Upper lobe of right lung (tissue), 1 donor: ENCODE results near the gene BABAM2. TPM values are rescaled to one million over a fixed set of nuclear protein-coding genes. Genes with fewer than 3 reads are reported as not detected.

Experiments
- ATAC-seq: fragments of 200-7000 bp; cut with Tn5 transposase; one replicate; pipeline ENCODE4 v1.9.1; 2020; ENCODE audit warnings: mild to moderate bottlenecking, moderate library complexity
- DNase-seq: peaks from one replicate; pipeline ENCODE4 v3.0.0-alpha.2; 2020
- H3K27ac ChIP-seq: fragments of 200-600 bp; one replicate; pipeline ENCODE4 v1.8.0; 2022
- H3K27me3 ChIP-seq: fragments of 200-600 bp; one replicate; pipeline ENCODE4 v1.8.0; 2022; ENCODE audit warnings: mild to moderate bottlenecking
- H3K36me3 ChIP-seq: fragments of 200-600 bp; one replicate; pipeline ENCODE4 v1.8.0; 2022
- H3K4me1 ChIP-seq: fragments of 200-600 bp; one replicate; pipeline ENCODE4 v1.8.0; 2022
- H3K4me3 ChIP-seq: fragments of 200-600 bp; one replicate; pipeline ENCODE4 v1.8.0; 2022; ENCODE audit warnings: mild to moderate bottlenecking
- H3K9me3 ChIP-seq: fragments of 200-600 bp; one replicate; pipeline ENCODE4 v1.8.0; 2022
- CTCF ChIP-seq: fragments of 200-600 bp; IDR thresholded peaks from one replicate; pipeline ENCODE4 v1.8.0; 2022; ENCODE audit warnings: antibody characterized with exemption
- intact Hi-C: fragments of 100-400 bp; cut with DNase I; formaldehyde crosslinking; loops from one replicate; pipeline ENCODE4 v1.11.0; 2022
- total RNA-seq: library from RNA; stranded (reverse); fragmentation: NEBNext Ultra II Directional; extraction: Animal tissue kit (Norgen Biotek cat#: 25700); gene quantifications from one replicate; pipeline ENCODE4 v1.2.1, GENCODE V29; 2021
- donor health status: DM: no; HTN: yes; CAD: no; lungs with severe emphysema.

The BABAM2 gene
- total RNA-seq, 1 donor from 2014 or later, result 36.2 TPM

- TF ChIP-seq CTCF, result no peak
- Histone ChIP-seq H3K27me3 (no peaks in the 10 kb centered on the region), H3K4me1 (no peaks in the 10 kb centered on the region), H3K4me3 (no peak overlapping the region), H3K27ac (no peak overlapping the region), H3K9me3 (no peaks in the 10 kb centered on the region), H3K36me3 (peaks cover 4% of the 10 kb centered on the region)
- intact Hi-C loops, result no loop called here
- ATAC-seq (no peak), DNase-seq (no peak)
Observed at GRCh38 chr2:28310107-28310506, 419.6 kb downstream of the BABAM2 start.

- H3K27ac ChIP-seq, result no peak overlapping the region
- peaks cover 4% of the 10 kb centered on the region for H3K36me3 ChIP-seq
- H3K4me1 ChIP-seq, result no peaks in the 10 kb centered on the region
- intact Hi-C loops, result no loop called here
- H3K9me3 ChIP-seq, result no peaks in the 10 kb centered on the region
- no peaks in the 10 kb centered on the region for H3K27me3 ChIP-seq
- no peak for TF ChIP-seq CTCF
- DNase-seq (no peak), ATAC-seq (no peak)
- no peak overlapping the region for H3K4me3 ChIP-seq
Observed at GRCh38 chr2:28311660-28312249, 421.2 kb downstream of the BABAM2 start.

DNA sequence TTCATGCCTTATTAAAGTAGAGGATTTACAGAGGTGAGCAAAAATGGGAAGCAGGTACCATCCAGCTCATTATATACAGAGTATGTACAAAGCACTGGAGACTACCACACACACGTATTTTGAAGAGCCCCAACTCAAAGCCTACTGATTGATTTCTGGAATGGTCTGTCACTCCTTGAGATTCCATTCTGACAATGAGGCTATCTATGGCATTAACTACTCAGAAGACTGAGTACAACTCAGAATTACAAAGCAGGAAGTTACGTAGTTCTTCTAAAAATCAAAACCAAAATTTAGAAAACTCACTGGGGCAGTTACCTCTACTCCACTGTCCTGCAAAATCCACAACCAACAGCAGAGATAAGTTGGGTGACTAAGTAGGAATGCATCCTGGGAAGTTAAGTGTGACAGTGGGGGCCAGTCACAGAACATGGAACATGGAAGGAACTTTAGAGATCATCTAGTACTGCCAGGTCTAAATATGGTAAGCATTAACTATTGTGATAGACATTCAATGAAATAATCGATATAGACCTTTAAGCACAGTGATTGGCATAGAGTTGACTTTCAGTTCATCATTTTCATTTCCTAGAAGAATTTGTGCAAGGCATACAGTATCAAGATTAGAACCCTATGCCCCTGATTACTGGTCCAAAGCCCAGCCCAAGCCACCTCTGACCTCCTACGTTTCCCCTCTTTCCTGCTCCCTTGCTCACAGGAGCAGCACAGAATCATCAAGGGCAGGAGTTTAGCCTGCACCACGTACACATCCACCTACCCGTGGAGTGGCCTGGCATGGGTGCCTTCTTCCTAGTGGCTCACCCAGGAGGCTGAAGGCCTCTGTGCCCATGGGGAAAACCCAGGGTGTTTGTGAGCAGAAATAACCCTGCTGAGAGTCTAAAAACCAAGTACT, 422.0 kb downstream of the BABAM2 start:
- TF ChIP-seq CTCF, result no peak
- peaks cover 4% of the 10 kb centered on the region for H3K36me3 ChIP-seq
- H3K27ac ChIP-seq, result no peak overlapping the region
- no peak for ATAC-seq
- H3K27me3 ChIP-seq, result no peaks in the 10 kb centered on the region
- intact Hi-C loops, result no loop called here
- no peaks in the 10 kb centered on the region for H3K9me3 ChIP-seq
- DNase-seq, result no peak
- H3K4me3 ChIP-seq, result no peak overlapping the region
- no peaks in the 10 kb centered on the region for H3K4me1 ChIP-seq

DNA sequence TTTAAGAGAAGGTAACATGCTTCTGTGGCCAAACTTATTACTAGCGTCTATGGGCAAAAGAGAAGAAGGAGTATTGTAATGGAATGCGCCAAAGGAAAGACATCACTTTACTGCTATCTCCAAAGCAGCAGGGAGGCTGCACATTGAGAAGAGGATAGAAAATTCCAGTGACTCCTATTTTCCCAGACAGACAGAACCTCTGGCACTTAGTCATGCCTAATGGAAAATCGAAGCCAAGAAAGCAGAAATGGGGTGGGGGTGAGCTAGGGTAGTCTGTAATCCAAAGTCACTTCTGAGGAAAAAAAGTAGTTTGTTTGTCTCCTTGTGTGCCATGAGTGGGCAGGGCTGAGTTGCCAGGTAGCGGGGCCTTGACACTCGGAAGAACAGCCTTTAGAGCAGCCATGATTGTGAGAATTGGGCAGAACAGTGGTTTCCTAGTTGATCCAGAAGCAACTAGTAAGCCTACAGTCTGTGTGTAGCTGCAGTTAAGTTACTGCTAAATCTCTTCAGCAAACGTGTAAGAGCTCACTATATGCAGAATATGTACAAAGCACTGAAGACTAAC, 422.8 kb downstream of the BABAM2 start:
- Histone ChIP-seq H3K27me3 (no peaks in the 10 kb centered on the region), H3K4me1 (no peaks in the 10 kb centered on the region), H3K36me3 (peaks cover 4% of the 10 kb centered on the region), H3K27ac (no peak overlapping the region), H3K4me3 (no peak overlapping the region), H3K9me3 (no peaks in the 10 kb centered on the region)
- no peak for TF ChIP-seq CTCF
- no peak for ATAC-seq
- no peak for DNase-seq
- intact Hi-C loops, result no loop called here

DNA sequence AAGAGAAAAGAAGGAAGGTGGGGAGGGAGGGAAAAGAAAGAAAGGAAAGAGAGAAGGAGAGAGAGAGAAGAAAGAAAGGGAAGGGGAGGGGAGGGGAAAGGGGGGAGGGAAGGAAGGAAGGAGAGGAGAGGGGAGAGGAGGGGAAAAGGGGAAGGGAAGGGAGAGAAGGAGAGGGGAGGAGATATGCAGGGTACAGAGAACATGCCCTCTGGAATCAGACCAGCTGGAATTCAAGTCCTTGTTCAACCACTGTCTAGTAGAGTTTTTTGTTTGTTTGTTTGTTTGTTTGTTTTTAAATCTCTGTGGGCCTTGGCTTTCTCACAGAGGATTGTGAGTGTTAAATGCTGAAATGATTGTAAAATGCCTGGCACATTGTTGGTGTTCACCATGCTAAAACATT, 424.4 kb downstream of the BABAM2 start:
- no peak overlapping the region for H3K4me3 ChIP-seq
- H3K36me3 ChIP-seq, result peaks cover 4% of the 10 kb centered on the region
- H3K27me3 ChIP-seq, result no peaks in the 10 kb centered on the region
- intact Hi-C loops, result no loop called here
- no peaks in the 10 kb centered on the region for H3K4me1 ChIP-seq
- no peak for ATAC-seq
- no peaks in the 10 kb centered on the region for H3K9me3 ChIP-seq
- H3K27ac ChIP-seq, result no peak overlapping the region
- DNase-seq, result no peak
- no peak for TF ChIP-seq CTCF
